Subcutaneous abdominal adipose tissue (tissue), 5 donors: ENCODE results near the gene IRX5.

Source experiments
- H3K27ac ChIP-seq: one replicate; pipeline ENCODE4 v1.7.0; 2013; ENCODE audit warnings: low read depth, mild to moderate bottlenecking, inconsistent platforms, low read length, moderate library complexity
- H3K27me3 ChIP-seq, 5 donors: one replicate each; pipeline ENCODE4 v1.7.0; 2013; ENCODE audit warnings: low read length in 5 of 5, inconsistent platforms in 1 of 5; ENCODE audit not compliant: control insufficient read depth in 5 of 5, insufficient read depth in 4 of 5
- H3K36me3 ChIP-seq, 5 donors: one replicate each; pipeline ENCODE4 v1.7.0; 2013; ENCODE audit warnings: low read length in 5 of 5; ENCODE audit not compliant: control insufficient read depth in 5 of 5, insufficient read depth in 5 of 5
- H3K4me1 ChIP-seq, 5 donors: one replicate each; pipeline ENCODE4 v1.7.0; 2013; ENCODE audit warnings: low read length in 5 of 5, mild to moderate bottlenecking in 3 of 5, moderate library complexity in 1 of 5; ENCODE audit not compliant: control insufficient read depth in 5 of 5, insufficient read depth in 5 of 5
- H3K4me3 ChIP-seq, 5 donors: one replicate each; pipeline ENCODE4 v1.7.0; 2013; ENCODE audit warnings: low read length in 5 of 5, low read depth in 1 of 5
- H3K9ac ChIP-seq, 5 donors: one replicate each; pipeline ENCODE4 v1.7.0; 2013; ENCODE audit warnings: low read length in 5 of 5, mild to moderate bottlenecking in 4 of 5, moderate library complexity in 3 of 5
- H3K9me3 ChIP-seq, 5 donors: one replicate each; pipeline ENCODE4 v1.7.0; 2013; ENCODE audit warnings: low read length in 5 of 5; ENCODE audit not compliant: control insufficient read depth in 5 of 5
- donor health status: healthy.
- donor health status: healthy.
- donor health status: healthy.
- donor health status: healthy.
- donor health status: healthy.

The IRX5 gene

GRCh38 chr16:54936201-54936978, 5.7 kb downstream of the IRX5 start:
- H3K9me3 ChIP-seq, result no peaks in the 10 kb centered on the region
- H3K27ac ChIP-seq, result peak overlapping the region; percentile 77
- H3K4me1 ChIP-seq, result peaks cover 2 to 74% (median 56%) of the 10 kb centered on the region in 5 donors
- H3K9ac ChIP-seq, result peak overlapping the region in 4 of 5 donors; percentile 31 to 78 (median 62)
- peaks cover 5 to 71% (median 63%) of the 10 kb centered on the region in 5 donors for H3K27me3 ChIP-seq
- H3K4me3 ChIP-seq, result peak overlapping the region; percentile 61 to 85 (median 72)
- no peaks in the 10 kb centered on the region for H3K36me3 ChIP-seq

GRCh38 chr16:54936979-54937670, 6.5 kb downstream of the IRX5 start:
- Histone ChIP-seq H3K9me3 (no peaks in the 10 kb centered on the region), H3K9ac (peak overlapping the region in 4 of 5 donors; percentile 48 to 78 (median 66)), H3K27ac (peak overlapping the region; percentile 77), H3K4me1 (peaks cover 2 to 68% (median 52%) of the 10 kb centered on the region in 5 donors), H3K4me3 (peak overlapping the region; percentile 61 to 85 (median 72)), H3K36me3 (no peaks in the 10 kb centered on the region), H3K27me3 (peaks cover 3 to 67% (median 57%) of the 10 kb centered on the region in 5 donors)

- no peaks in the 10 kb centered on the region for H3K9me3 ChIP-seq
- peak overlapping the region in 4 of 5 donors; percentile 7 to 78 (median 66) for H3K9ac ChIP-seq
- H3K27ac ChIP-seq, result peak overlapping the region; percentile 77
- H3K36me3 ChIP-seq, result no peaks in the 10 kb centered on the region
- H3K4me3 ChIP-seq, result peak overlapping the region; percentile 61 to 85 (median 72)
- H3K4me1 ChIP-seq, result peaks cover 2 to 62% (median 46%) of the 10 kb centered on the region in 5 donors
- H3K27me3 ChIP-seq, result peaks cover 0 to 66% (median 53%) of the 10 kb centered on the region in 5 donors
These were observed 7.1 kb downstream of the IRX5 start for GRCh38 chr16:54937671-54938211.

DNA sequence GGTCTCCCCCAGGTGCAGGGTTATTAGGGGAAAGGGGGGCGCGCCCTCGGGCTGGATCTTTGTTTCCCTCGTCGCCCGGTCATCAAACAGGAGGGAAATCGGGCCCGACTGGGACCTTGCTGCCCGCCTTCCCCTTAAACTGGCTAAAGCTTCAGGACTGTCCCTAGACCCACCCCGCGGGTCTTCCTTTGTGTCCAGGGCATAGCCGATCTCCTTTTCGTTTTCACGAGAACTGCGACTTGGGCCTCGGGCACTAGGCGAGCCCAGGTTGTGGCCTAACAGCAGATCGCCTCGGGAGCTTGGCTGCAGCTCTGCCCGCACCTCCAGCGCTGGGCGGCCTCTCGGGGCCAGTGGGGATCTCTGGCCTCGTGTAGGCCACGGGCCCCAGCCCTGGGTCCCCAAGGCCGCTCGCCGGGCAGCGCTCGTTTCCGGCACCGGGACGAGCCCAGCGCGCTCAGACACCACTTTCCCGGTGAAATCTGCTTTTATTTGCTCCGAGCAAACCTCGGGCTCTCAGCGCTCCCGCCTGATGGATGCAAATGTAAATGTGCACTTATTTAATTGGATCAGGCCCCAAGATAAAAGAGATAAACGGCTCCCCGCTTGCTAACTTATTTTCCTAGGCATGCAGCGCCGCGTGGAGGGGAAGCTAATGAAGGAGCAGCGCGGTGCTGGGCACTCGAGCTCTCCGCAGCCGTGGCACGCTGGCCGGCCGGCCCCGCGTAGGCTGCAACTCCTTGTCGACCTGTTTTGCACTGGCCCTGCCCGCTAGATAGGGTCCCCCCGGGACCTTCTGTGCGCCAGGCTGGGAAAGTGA, 7.8 kb downstream of the IRX5 start:
- no peaks in the 10 kb centered on the region for H3K9me3 ChIP-seq
- peak overlapping the region; percentile 77 for H3K27ac ChIP-seq
- peaks cover 2 to 57% (median 43%) of the 10 kb centered on the region in 5 donors for H3K4me1 ChIP-seq
- peak overlapping the region; percentile 61 to 85 (median 72) for H3K4me3 ChIP-seq
- H3K9ac ChIP-seq, result peak overlapping the region in 4 of 5 donors; percentile 7 to 78 (median 66)
- H3K27me3 ChIP-seq, result peaks cover 0 to 67% (median 53%) of the 10 kb centered on the region in 5 donors
- H3K36me3 ChIP-seq, result no peaks in the 10 kb centered on the region

DNA sequence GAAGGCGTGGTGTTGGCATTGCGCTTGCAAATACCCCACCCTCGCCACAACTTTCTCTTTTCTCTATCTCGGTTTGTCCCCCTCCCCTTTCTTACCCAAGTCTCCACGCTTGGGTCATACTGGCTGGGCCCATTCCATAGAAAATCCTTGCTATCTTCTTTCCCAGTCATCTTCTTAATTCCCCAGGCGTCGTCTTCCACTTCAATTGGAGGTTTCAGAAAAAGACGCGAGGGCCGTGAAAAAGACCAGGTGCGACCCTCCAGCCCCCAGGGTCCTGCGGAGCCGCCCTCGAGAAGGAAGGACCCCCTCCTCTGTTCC, 8.3 kb downstream of the IRX5 start:
- H3K9me3 ChIP-seq, result no peaks in the 10 kb centered on the region
- H3K27me3 ChIP-seq, result peaks cover 0 to 64% (median 50%) of the 10 kb centered on the region in 5 donors
- peaks cover 2 to 51% (median 41%) of the 10 kb centered on the region in 5 donors for H3K4me1 ChIP-seq
- peak overlapping the region; percentile 77 for H3K27ac ChIP-seq
- H3K36me3 ChIP-seq, result no peaks in the 10 kb centered on the region
- H3K4me3 ChIP-seq, result peak overlapping the region in 4 of 5 donors; percentile 61 to 85 (median 70)
- peak overlapping the region in 1 of 5 donors; percentile 35 for H3K9ac ChIP-seq

GRCh38 chr16:54939510-54940278, 9.0 kb downstream of the IRX5 start:
- Histone ChIP-seq H3K4me3 (no peak overlapping the region), H3K4me1 (peaks cover 2 to 45% (median 37%) of the 10 kb centered on the region in 5 donors), H3K36me3 (no peaks in the 10 kb centered on the region), H3K9ac (no peak overlapping the region), H3K27me3 (peaks cover 0 to 60% (median 46%) of the 10 kb centered on the region in 5 donors), H3K9me3 (no peaks in the 10 kb centered on the region), H3K27ac (no peak overlapping the region)

GRCh38 chr16:54940279-54940604, 9.6 kb downstream of the IRX5 start:
- Histone ChIP-seq H3K9ac (no peak overlapping the region), H3K27ac (no peak overlapping the region), H3K9me3 (no peaks in the 10 kb centered on the region), H3K27me3 (peaks cover 0 to 55% (median 41%) of the 10 kb centered on the region in 5 donors), H3K4me3 (no peak overlapping the region), H3K36me3 (no peaks in the 10 kb centered on the region), H3K4me1 (peaks cover 2 to 40% (median 31%) of the 10 kb centered on the region in 5 donors)

- Histone ChIP-seq H3K9me3 (no peaks in the 10 kb centered on the region), H3K27me3 (peaks cover 0 to 42% (median 26%) of the 10 kb centered on the region in 5 donors), H3K4me1 (peaks cover 0 to 20% (median 17%) of the 10 kb centered on the region in 5 donors), H3K4me3 (no peak overlapping the region), H3K9ac (no peak overlapping the region), H3K36me3 (no peaks in the 10 kb centered on the region), H3K27ac (no peak overlapping the region)
These were observed 11.8 kb downstream of the IRX5 start for GRCh38 chr16:54942353-54942943.

DNA sequence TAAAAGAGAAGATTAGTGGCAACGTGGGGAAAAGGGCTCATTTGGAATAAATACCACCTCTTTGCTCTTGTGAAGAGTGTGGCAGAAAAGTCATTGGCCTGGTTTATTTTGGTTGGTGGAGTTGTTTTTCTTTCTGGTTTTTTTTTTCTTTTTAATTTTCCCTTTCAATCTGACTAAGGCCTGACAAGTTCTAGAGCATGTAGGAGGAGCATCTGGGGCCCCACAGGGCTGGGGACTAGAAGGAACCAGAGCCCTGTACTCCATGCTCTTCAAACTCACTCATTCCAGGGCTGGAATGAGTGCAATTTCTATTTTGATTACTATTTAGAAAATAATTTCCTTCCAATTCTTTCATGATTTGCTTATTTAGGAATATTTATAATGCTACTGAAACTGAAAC, 13.3 kb downstream of the IRX5 start:
- Histone ChIP-seq H3K4me1 (peaks cover 0 to 5% (median 2%) of the 10 kb centered on the region in 5 donors), H3K9me3 (no peaks in the 10 kb centered on the region), H3K36me3 (no peaks in the 10 kb centered on the region), H3K9ac (no peak overlapping the region), H3K27me3 (peaks cover 0 to 27% (median 11%) of the 10 kb centered on the region in 5 donors), H3K4me3 (no peak overlapping the region), H3K27ac (no peak overlapping the region)
